Stimulated activated memory B cell treated with anti-CD40 and anti-IgM and Interleukin-4, amounts not matched to agents 10 μg/mL and 1 μg/mL and 100 μg/mL, for 72 hours (primary cell): ENCODE measurements around the gene BICD1.

Experiments used
- ATAC-seq: fragments of 150-1000 bp; cut with Tn5 transposase; 2 replicates; pipeline ENCODE4 v1.10.0; 2021
- H3K27ac Mint-ChIP-seq: one replicate; pipeline ENCODE4 v1.8.0; 2022; ENCODE audit warnings: mild to moderate bottlenecking, mixed read lengths
- H3K27me3 Mint-ChIP-seq: one replicate; pipeline ENCODE4 v1.8.0; 2022; ENCODE audit warnings: mixed read lengths
- H3K36me3 Mint-ChIP-seq: one replicate; pipeline ENCODE4 v1.8.0; 2022; ENCODE audit warnings: mixed read lengths
- H3K4me1 Mint-ChIP-seq: one replicate; pipeline ENCODE4 v1.8.0; 2022; ENCODE audit warnings: mixed read lengths
- H3K4me3 Mint-ChIP-seq: one replicate; pipeline ENCODE4 v1.8.0; 2022; ENCODE audit warnings: mild to moderate bottlenecking, moderate library complexity, mixed read lengths
- H3K9me3 Mint-ChIP-seq: one replicate; pipeline ENCODE4 v1.8.0; 2022; ENCODE audit warnings: mixed read lengths

Gene BICD1

DNA sequence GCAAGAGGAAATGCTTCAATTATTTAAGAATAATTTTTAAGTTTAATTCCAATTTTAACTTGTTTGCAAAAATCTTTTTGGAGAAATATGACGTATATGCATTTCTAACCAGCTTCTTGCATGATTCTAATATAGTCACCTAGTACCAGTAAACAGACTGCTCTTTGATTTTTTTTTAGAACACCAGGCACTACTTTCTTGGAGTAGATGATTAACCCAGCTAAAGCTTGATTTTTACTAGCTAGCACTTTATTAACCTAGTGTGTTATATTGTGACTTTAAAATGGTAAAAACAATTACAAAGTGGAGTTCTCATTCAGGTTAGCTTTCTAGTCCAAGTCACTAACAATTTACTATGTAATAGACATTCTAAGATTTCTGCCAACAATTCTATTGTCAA is 260.1 kb downstream of the BICD1 start:
- Mint-ChIP-seq H3K4me1 (no peaks in the 10 kb centered on the region), H3K36me3 (peaks cover 5% of the 10 kb centered on the region), H3K27me3 (no peaks in the 10 kb centered on the region), H3K27ac (no peak overlapping the region), H3K4me3 (no peak overlapping the region), H3K9me3 (no peaks in the 10 kb centered on the region)
- no peak for ATAC-seq

DNA sequence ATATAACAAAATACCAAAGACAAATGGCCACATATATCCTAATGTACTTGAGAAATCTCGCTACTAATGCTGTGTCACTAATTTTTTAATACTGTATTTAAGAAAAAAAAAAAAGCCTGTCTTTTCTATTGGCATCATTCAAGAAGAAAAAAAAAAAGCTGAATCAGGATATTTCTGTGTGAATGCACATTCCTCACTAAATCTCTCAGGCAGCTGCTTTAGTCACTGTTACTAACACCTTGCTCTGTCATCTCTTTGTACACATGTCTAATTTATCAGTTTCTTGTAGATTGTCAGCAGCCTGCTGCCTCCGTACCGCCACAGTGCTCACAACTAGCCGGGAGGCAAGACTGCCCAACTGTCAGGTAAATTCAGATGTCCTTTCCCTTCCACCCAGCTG is 260.7 kb downstream of the BICD1 start:
- Mint-ChIP-seq H3K4me3 (no peak overlapping the region), H3K4me1 (no peaks in the 10 kb centered on the region), H3K9me3 (no peaks in the 10 kb centered on the region), H3K36me3 (peaks cover 5% of the 10 kb centered on the region), H3K27me3 (no peaks in the 10 kb centered on the region), H3K27ac (no peak overlapping the region)
- no peak for ATAC-seq

DNA sequence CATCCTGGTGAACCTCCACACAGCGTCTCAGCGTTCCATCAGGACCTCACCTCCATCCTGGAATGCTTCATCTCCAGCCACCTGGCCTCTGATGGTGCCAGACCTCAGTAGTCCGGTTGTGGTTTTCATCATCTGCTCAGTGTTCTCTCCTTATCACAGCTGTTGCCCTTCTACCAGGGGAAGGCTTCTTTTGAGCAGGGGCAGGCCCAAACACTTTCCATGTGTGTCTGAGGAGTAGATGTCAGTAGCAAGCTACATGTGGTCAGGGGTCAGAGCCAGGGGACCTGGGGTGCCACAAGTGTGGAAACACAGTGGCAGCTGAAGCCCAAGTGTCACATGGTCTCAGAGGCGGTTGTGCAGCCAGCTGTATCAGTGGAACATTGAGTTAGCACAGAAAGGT is 262.6 kb downstream of the BICD1 start:
- Mint-ChIP-seq H3K27ac (no peak overlapping the region), H3K27me3 (no peaks in the 10 kb centered on the region), H3K36me3 (peaks cover 5% of the 10 kb centered on the region), H3K4me1 (no peaks in the 10 kb centered on the region), H3K4me3 (no peak overlapping the region), H3K9me3 (no peaks in the 10 kb centered on the region)
- ATAC-seq = no peak

DNA sequence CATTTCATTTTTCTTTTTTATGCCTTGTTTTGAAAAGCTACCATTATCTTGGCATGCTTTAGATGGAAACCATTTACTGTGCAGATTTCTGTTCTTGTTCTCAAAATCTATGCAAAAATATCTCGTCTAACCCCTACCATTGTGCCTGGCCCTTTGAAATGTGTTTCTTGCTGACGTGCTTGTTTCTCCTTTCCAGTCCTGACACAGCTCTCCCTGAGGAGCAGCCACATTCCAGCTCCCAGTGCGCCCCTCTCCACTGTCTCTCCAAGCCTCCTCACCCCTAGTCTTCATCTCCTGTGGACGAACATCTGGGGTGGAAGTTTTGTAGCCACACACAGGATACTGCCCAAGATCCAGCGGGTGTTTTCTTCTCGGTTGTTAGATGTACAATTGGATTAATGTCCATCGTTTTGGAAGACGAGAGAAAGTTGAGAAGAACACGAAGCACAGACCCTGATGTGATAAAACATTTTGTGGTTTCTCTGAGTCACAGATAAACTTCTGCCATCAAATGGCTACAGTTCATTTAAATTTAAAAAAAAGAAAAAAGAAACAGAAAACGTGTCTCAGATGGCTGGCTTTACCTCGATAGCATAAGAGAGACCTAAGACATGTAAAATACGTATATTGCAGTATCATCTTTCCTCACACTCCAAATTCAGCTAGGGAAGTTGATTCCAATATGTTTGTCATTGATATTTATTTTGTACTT is 270.9 kb downstream of the BICD1 start:
- no peak overlapping the region for H3K4me3 Mint-ChIP-seq
- no peak for ATAC-seq
- no peaks in the 10 kb centered on the region for H3K36me3 Mint-ChIP-seq
- no peaks in the 10 kb centered on the region for H3K4me1 Mint-ChIP-seq
- no peak overlapping the region for H3K27ac Mint-ChIP-seq
- H3K27me3 Mint-ChIP-seq = no peaks in the 10 kb centered on the region
- H3K9me3 Mint-ChIP-seq = no peaks in the 10 kb centered on the region

DNA sequence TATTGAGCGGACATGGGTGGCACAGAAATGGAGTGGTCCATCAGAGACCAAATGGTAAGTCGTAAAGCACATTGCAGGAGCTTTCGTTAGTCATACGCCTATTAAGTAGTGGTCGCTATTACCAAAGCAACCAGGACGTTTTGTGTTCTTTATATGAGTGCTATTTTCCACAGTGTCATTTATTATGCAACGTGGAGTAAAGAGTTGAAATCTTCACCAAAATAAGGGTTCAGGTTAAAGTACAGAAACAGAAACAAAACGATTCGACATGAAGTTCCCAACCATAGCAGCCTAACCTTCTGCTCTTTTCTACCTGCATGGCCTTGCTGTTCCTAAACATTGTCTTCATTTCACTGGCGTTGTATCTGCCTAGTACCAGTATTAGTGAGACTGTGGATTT is 272.6 kb downstream of the BICD1 start:
- Mint-ChIP-seq H3K4me1 (no peaks in the 10 kb centered on the region), H3K4me3 (no peak overlapping the region)
- no peak for ATAC-seq

DNA sequence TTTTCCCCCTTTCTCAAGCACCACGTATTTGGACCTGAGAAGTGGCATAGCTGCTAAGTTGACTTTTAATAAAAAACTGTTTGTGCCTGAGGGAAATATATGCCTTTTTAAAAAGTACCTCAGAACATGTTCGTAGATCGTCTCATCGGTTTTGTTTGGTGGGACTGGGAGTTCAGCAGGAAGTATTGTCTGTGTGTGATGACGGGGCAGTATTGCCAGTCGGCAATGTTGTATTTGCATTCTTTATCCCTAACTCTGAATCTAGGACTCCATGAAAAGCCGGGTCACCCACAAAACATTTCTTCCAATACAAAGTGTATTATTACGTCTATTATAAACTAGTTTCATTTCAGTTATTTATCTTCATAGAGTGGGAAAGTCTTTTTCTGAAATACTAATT is 273.0 kb downstream of the BICD1 start:
- ATAC-seq = no peak
- no peaks in the 10 kb centered on the region for H3K36me3 Mint-ChIP-seq
- no peaks in the 10 kb centered on the region for H3K27me3 Mint-ChIP-seq
- H3K27ac Mint-ChIP-seq = no peak overlapping the region
- no peak overlapping the region for H3K4me3 Mint-ChIP-seq
- H3K9me3 Mint-ChIP-seq = no peaks in the 10 kb centered on the region
- H3K4me1 Mint-ChIP-seq = no peaks in the 10 kb centered on the region

More for the DNA sequence above, 272.6 kb downstream of the BICD1 start:
- H3K36me3 Mint-ChIP-seq = no peaks in the 10 kb centered on the region
- H3K27ac Mint-ChIP-seq = no peak overlapping the region
- H3K9me3 Mint-ChIP-seq = no peaks in the 10 kb centered on the region
- H3K27me3 Mint-ChIP-seq = no peaks in the 10 kb centered on the region

DNA sequence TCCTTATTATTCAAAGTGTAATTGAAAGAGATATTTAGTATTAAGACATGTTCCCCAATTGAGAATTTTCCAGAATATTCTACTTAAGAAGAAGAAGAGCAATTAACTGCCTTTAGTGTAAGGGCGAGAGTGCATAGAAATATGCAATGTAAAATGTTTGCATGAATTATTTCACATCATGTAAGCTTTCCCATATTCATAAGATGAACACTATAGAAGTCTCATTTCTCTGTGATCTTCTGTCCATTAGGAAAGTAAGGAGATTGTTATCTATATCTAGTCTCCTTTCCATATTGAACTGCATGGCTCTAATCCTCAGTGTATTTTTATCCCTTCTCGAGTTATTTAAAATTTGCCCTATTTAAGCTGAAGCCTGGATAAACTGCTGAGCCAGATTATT is 275.6 kb downstream of the BICD1 start:
- ATAC-seq = no peak
- Mint-ChIP-seq H3K27me3 (no peaks in the 10 kb centered on the region), H3K4me1 (no peaks in the 10 kb centered on the region), H3K4me3 (no peak overlapping the region), H3K27ac (no peak overlapping the region), H3K9me3 (no peaks in the 10 kb centered on the region), H3K36me3 (no peaks in the 10 kb centered on the region)

DNA sequence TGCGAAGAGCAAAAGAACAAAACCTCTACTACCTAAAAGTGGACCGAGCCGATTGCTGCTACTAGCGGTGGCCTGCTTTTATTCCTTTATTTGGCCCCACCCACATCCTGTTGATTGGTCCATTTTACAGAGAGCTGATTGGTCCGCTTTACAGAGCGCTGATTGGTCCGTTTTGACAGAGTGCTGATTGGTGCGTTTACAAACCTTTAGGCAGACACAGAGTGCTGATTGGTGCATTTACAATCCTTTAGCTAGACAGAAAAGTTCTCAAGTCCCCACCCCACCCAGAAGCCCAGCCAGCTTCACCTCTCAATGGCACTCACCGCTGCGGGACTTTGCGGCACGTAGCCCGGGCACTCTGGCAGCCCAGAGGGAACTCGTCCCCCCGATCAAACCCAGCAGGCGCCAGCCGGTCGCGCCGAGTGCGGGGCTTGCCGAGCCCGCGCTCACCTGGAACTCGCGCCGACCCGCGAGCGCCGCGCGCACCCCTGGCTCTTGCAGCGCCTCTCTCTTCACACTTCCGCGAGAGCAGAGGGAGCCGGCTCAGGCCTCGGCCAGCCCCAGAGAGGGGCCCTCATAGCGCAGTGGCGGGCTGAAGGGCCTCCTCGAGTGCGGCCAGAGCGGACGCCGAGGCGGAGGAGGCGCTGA is 284.0 kb downstream of the BICD1 start:
- Mint-ChIP-seq H3K4me3 (peak overlapping the region; percentile 62), H3K9me3 (no peaks in the 10 kb centered on the region), H3K36me3 (no peaks in the 10 kb centered on the region), H3K27me3 (peaks cover 31% of the 10 kb centered on the region), H3K4me1 (peaks cover 6% of the 10 kb centered on the region), H3K27ac (no peak overlapping the region)
- ATAC-seq = peak; percentile 47

DNA sequence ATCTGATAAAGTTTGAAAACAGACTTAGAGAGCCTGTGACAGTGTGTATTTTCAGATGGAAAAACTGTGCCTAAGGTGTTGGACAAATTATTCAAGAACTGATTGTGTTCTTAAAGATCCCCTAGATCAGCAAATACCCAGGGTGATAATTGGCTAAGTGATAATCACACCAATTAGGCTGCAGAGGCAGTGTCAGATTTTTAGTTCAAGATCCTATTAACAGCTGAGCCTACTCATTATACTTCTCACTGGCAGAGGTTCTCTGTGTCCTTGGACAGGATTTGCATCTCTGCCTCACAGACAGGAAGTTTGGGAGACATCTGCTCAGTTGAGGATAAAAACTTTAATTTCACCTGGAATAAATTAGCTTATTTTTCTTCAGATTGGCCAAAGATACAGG is 288.4 kb downstream of the BICD1 start:
- H3K4me3 Mint-ChIP-seq = no peak overlapping the region
- no peak for ATAC-seq

DNA sequence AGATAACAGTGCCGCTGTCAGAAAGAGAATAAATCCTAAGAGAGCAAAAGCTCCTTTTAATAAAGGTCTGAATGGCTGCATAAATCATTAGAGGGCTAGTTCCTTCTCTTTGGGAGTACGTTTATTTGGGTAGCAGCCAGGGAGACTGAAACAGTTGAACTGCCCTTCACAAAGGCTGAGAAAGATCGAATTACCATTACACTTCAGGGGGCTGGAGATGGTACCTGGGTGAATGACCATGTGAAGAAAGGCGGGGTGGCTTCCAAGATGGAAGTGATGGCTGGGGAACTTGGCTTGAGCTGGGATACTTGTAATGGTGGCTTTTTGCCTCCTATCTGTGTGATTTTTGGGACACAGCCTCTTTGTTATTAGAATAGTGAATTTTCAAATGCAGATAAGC is 291.0 kb downstream of the BICD1 start:
- no peak overlapping the region for H3K4me3 Mint-ChIP-seq
- no peak overlapping the region for H3K27ac Mint-ChIP-seq
- peaks cover 15% of the 10 kb centered on the region for H3K4me1 Mint-ChIP-seq
- no peaks in the 10 kb centered on the region for H3K36me3 Mint-ChIP-seq
- no peaks in the 10 kb centered on the region for H3K9me3 Mint-ChIP-seq
- H3K27me3 Mint-ChIP-seq = peaks cover 36% of the 10 kb centered on the region
- ATAC-seq = no peak

More for the DNA sequence above, 288.4 kb downstream of the BICD1 start:
- peaks cover 16% of the 10 kb centered on the region for H3K4me1 Mint-ChIP-seq
- peaks cover 43% of the 10 kb centered on the region for H3K27me3 Mint-ChIP-seq
- H3K36me3 Mint-ChIP-seq = no peaks in the 10 kb centered on the region
- H3K27ac Mint-ChIP-seq = no peak overlapping the region
- no peaks in the 10 kb centered on the region for H3K9me3 Mint-ChIP-seq

DNA sequence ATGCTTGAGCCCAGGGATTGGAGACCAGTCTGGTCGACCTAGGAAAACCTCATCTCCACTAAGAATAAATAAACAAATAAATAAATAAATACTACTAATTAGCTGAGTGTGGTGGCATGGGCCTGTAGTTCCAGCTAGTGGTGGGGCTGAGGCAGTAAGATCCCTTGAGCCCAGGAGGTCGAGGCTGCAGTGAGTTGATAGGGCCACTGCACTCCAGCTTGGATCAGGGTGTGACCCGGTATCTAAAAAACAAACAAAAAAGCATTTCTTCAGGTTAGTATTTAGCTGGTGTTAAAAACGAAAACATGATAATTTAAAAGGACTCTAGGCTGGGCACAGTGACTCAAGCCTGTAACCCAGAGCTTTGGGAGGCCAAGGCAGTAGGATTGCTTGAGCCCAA is 291.5 kb downstream of the BICD1 start:
- peaks cover 19% of the 10 kb centered on the region for H3K4me1 Mint-ChIP-seq
- H3K36me3 Mint-ChIP-seq = no peaks in the 10 kb centered on the region
- H3K4me3 Mint-ChIP-seq = no peak overlapping the region
- no peak for ATAC-seq
- H3K27ac Mint-ChIP-seq = no peak overlapping the region
- no peaks in the 10 kb centered on the region for H3K9me3 Mint-ChIP-seq
- H3K27me3 Mint-ChIP-seq = peaks cover 35% of the 10 kb centered on the region

DNA sequence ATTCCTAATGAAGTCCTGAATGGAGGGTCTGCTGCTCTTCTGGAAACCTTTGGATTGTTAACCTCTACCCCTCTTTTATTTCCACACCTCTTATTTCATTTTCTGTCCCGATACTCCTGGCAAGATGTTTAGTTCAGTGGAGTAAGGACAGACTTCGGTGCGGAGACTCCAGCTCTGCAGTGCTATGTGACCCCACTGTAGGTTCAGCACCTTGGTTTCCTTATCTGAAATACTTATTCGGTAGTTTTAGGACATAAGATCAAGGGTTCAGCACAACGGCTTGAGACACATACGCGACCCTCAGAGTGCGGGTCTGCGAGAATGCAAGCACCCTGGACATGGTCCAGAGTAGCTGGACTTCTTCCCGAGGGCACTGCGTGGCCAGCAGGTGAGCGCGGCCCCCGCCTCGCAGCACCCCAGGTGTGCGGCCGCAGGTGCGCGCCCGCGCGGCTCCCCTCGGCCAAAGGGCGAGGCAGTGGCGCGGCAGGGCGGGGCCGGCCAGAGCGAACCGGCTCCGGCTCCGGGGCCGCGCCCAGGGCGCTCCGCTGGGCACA is 292.2 kb downstream of the BICD1 start:
- Mint-ChIP-seq H3K4me3 (peak overlapping the region; percentile 96), H3K36me3 (no peaks in the 10 kb centered on the region), H3K27ac (peak overlapping the region; percentile 56), H3K4me1 (peaks cover 19% of the 10 kb centered on the region), H3K27me3 (peaks cover 35% of the 10 kb centered on the region), H3K9me3 (no peaks in the 10 kb centered on the region)
- no peak for ATAC-seq

DNA sequence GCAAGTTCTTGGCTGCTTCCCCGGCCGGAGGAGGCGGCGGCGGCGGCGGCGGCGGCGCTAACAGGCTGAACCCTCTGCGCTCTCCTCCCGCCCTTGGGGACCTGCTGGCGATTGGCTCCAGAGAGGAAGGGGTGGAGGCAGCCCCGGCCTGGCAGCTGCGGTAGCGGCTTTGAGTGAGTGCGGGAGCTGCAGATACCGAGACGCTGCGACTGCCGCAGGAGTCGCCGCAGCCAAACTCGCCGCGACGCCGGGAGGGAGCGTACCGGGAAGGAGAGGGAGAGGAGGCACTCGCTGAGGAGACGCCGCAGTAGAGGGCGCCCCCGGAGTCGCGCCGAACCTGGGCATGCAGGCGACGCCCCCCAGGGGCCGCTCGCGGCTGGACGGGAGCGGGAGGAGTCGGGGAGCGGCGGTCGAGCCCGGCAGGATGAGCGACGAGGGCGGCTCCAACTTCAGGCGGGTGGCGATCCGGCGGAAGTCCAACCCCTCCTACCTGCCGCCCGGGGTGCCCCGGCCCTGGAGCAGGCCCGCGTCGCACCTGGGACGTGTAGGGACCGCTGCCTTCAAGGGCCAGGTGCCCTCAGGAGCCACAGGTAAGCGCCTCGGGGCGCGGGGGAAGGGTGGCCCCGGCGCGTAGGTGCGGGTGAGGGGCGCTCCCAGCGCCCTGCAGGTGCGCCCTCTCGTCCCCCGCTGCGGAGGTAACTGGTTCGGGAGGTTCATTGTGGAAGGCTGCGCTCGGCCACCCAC is 292.9 kb downstream of the BICD1 start, which contains the start of gene FGD4:
TSS of gene FGD4 (plus strand) at position 189 of the 744 bp plus-strand sequence.
- Mint-ChIP-seq H3K27ac (peak within 1 kb of the TSS; percentile 56), H3K27me3 (peaks cover 35% of the 10 kb centered on the region), H3K36me3 (no peaks in the 10 kb centered on the region), H3K9me3 (no peaks in the 10 kb centered on the region), H3K4me1 (peaks cover 19% of the 10 kb centered on the region), H3K4me3 (peak within 1 kb of the TSS; percentile 96)
- peak; percentile 91 for ATAC-seq

DNA sequence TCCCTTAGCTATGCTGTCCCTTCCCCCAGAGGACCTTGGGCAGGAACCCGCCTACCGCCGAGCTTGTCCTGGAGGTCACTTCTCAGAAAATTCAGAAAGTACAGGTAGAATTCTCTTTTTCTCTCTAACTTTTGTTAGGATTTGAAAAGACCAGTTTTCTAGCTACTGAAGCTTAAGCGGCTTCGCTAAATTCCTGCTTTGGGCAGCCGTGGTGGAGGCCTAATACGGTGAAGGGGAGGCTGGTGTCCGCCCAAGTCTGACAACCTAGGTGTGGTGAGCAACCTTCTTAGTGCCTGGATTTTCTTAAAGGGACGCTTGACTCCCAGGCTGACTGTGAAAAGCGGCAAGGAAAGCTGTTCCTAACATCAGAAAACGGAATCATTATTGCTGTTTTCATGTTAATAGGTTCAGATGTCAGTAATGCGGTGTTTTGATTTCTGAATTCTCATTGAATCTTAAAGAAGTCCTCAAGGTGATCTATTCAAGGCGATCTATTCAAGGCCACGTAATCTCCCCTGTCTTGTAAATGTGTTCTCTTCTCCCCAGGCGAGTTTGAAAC is 293.5 kb downstream of the BICD1 start:
- peak overlapping the region; percentile 96 for H3K4me3 Mint-ChIP-seq
- ATAC-seq = no peak
- no peaks in the 10 kb centered on the region for H3K9me3 Mint-ChIP-seq
- H3K27me3 Mint-ChIP-seq = peaks cover 35% of the 10 kb centered on the region
- H3K27ac Mint-ChIP-seq = no peak overlapping the region
- H3K36me3 Mint-ChIP-seq = no peaks in the 10 kb centered on the region
- H3K4me1 Mint-ChIP-seq = peaks cover 19% of the 10 kb centered on the region

DNA sequence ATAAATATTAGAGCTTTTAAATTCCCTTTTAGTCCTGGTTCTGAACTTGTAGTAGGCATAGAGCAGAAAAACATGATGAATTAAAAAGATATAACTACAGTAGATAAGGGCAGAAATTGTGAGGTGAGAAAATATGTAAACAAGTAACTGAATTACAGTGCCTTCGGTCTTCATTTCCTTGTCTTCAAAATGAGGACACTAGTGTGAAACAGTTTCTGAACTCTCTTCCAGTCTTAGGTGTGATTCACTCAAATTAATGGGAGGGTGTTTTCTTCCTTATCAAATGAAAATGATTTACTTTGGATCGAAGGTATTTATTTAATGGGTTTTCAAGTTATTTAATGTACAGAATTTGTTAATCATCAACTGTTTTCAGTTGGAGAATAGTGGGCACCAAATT is 294.2 kb downstream of the BICD1 start:
- Mint-ChIP-seq H3K36me3 (no peaks in the 10 kb centered on the region), H3K4me3 (no peak overlapping the region)
- ATAC-seq = no peak

More for the DNA sequence above, 294.2 kb downstream of the BICD1 start:
- H3K27ac Mint-ChIP-seq = no peak overlapping the region
- no peaks in the 10 kb centered on the region for H3K9me3 Mint-ChIP-seq
- H3K4me1 Mint-ChIP-seq = peaks cover 19% of the 10 kb centered on the region
- peaks cover 35% of the 10 kb centered on the region for H3K27me3 Mint-ChIP-seq
